ENCODE data around the gene ARHGAP42.

- TF ChIP-seq CTCF (IDR thresholded peaks at IDR 0.05), result no peak
- TF ChIP-seq POLR2A (IDR thresholded peaks at IDR 0.05), result no peak
Measured at GRCh38 chr11:100777103-100777502, 90.0 kb downstream of the ARHGAP42 start.

Data from testis (tissue), 2 donors.